ENCODE results near the gene IGFBP6.
"Not testable (repeated sequence)": the region's sequence is repeated elsewhere in the genome, so short reads cannot be mapped to it uniquely, and the experiment has no call there.

IGFBP6 gene

DNA sequence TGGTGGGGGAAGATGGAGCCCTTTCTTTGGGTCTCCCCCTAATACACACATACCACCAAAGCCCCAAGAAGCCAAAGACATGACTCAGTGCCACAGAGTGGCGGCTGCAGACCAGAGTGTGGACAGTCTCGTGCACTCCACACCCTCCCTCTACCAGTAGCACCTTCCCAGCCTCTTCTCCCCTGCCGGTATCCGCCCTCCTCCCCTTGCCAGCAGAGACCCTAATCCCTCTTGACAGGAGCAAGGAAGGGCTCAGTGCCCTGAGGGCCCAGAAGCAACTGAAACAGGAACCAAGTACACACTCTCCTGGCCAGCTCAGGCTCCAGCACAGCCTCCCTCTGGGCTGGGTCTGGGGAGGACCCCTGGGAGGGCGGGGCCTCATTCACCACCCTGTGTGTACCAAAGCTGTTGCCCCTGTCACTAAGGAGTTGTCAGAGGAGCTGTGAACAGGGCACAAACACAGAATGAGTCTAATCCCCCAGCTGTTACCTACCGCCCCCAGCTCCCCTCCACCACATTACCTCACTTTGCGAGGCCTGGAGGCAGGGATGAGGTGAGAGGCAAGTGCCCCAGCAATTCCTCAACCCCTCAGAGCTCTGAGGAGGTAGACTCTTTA is 26.5 kb upstream of the IGFBP6 start:
- DNase-seq (ENCODE audit: low read depth in 2 of 2) = no peak

DNA sequence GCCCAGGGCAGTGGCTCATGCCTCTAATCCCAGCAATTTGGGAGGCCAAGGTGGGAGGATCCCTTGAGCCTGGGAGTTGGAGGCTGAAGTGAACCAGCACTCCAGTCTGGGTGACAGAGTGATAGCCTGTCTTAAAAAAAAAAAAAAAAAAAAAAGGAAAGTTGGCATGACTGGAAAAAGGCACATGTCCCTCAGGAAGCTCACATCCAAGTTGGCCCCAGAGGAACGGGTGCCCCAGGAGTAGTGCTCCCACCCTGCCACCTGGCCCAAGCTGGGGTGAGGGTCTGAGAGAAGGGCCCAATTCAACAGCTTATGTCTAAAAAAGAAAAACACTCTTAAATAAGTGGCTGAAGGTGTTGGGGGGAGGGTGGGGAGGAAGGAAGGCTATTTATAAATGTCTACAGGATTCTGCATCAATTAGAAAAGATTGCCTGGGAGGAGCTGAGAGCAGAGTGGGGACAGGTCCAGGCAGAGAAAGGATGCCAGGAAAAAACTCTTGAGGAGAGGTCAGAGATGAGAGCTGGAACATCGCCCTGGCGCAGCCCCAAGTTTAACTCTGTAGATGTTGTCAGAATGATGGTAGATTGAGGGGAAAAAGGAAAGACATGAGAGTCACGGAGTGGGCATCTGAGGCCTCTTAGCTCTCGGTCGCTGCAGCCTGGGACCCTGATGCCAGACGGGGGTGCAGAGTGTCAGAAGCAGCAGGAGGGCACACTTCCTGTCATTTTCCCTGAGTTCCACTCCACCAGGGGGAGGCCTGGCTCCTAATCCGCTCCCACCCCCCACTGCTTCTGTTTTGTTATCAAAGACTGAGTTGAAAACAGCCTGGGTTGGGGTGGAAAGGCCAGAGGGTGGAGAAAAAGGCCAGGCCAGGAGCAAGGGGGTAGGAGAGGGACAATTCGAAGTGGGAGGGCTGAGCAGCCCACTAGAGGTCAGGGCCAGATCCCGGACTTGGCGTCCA is 25.6 kb upstream of the IGFBP6 start:
- no peak for DNase-seq (ENCODE audit: low read depth in 2 of 2)

DNA sequence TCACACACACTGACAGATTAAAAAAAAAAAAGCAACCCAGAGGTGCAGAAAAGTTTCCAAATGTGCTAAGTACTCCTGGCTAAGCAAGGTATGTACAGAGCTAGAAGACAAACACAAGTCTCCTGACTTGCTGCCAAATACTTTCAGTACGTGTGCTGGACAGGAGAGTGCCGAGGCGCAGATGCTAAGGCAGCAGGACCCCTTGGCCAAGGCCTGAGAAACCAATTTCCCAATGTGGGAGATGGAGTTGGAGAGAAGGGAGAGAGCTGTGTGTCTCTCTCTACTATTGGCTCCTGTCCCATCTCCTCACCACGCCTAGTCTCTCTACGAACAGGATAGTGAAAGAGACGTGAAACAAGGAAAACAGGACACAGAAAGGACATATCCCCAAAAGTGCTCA is 23.6 kb upstream of the IGFBP6 start:
- no peak for DNase-seq (ENCODE audit: low read depth in 2 of 2)

DNA sequence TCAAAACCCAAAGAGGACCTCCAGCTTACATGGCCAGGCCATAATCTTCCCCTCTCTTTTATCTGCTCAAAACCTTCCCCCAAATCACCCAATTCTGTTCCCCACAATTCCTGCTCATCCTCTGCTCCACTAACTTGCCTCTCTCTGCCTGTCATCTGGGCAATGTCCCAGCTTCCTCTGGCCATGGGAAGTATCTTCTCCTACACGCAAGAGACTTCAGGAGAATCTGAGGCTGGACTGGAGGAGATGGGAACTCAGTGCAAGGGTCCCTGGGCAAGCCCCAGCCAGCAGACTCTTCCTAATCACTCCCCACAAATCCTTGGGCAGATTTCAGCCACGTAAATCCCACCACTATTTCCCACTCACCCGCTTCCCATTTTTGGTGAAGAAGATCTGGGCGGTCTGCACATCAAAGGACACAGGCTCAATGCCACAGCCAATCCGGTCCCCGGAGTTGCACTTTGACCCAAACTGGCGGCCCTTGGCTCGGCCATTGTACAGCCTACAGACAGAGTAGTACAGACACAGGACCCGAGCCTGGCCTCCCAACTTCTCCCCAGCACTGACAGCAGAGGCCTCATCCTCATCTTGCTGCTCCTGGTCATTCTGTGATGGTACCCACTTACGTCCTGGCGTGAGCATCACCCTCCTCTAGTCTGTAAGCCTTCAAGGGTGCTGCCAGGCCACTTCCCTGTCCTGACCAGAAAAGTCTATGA is 23.0 kb upstream of the IGFBP6 start:
- DNase-seq (ENCODE audit: low read depth in 2 of 2) = no peak

DNA sequence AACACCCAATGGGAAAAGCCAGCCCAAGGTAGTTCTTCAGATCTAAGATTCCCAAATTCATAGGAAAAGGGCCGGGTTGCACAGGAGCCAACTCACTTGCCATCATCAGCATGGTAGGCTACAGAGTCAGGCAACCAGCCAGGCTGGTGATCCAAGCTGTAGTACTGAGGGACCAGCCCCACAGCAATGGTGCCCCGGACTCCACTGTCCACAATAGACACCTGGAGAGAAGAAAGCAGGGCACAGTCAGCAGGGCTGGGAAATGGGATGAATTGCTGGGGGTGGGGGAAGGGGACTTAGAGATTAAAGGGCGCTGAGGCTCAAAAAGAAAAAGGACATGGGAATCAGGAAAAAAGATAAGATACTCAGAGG is 22.5 kb upstream of the IGFBP6 start:
- no peak for DNase-seq (ENCODE audit: low read depth in 2 of 2)

DNA sequence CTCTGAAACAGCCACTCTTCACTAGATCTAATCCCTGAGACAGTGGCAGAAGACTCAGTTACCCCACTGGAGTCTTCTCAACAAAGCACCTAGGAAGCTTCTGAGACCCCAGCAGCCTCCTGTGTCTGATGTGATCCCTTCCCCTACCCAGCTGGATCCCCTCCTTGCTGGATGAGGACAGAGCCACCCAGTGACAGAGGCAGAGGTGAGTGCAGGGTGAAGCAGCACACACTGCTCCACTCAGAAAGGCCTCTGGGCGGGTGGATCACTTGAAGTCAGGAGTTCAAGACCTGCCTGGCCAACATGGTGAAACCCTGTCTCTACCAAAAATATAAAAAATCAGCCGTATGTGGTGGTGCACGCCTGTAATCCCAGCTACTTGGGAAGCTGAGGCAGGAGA is 21.0 kb upstream of the IGFBP6 start:
- DNase-seq (ENCODE audit: low read depth in 2 of 2) = no peak

DNA sequence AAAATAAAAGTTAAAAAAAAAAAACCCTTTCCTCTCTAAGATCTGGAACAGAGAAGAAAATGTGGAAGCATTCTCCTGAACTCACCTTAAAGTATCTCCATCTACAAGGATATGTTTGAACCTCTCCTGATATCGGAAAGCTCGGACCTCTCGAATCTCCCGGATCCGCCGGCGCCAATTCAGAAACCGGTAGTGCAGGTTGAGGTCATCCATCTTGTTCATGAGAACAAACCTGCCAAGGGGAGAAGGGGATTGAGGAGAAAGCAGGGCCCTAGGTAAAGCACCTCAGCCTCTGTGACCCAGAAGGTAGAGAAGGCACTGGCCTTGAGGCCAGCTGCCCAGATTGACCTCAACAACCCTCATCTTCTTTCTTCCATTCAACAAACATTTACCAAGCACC is 20.4 kb upstream of the IGFBP6 start:
- DNase-seq (ENCODE audit: low read depth in 2 of 2) = no peak

DNA sequence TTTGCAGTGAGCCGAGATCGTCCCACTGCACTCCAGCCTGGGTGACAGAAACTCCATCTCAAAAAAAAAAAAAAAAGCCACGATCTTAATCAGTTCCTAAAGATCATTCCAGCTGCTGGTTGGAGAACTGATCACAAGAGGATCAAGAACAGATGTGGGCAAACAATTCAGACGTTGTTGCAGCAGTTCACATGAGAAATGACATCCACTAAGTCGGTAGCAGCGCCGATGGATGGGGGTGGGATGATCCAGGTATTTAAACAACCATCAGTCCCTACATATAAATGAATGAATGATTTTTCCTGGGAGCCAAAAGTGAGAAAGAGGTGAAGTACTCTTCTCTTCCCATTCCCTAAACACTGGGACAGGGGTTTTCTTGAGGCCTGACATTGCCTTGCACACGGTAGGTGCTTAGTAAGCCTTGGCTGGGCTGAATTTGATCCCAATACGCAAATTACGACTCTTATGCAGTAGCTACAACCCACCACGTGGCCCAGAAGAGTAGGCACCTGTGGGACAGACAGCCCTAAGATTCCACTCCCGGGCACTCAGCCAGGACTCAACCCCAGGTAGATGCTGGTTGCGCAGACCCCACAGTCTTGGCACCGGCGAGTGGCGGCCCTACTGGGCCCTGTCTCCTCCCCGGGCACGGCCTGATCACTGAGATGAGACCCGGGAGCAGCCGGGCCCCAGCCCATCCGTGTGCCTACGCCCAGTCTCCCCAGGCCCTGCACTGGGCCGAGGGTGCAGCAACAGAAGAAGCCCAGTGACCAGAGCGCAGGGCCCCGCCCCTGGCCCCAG is 18.8 kb upstream of the IGFBP6 start:
- peak in 1 of 2 donors; percentile 22 for DNase-seq (ENCODE audit: low read depth in 2 of 2)

DNA sequence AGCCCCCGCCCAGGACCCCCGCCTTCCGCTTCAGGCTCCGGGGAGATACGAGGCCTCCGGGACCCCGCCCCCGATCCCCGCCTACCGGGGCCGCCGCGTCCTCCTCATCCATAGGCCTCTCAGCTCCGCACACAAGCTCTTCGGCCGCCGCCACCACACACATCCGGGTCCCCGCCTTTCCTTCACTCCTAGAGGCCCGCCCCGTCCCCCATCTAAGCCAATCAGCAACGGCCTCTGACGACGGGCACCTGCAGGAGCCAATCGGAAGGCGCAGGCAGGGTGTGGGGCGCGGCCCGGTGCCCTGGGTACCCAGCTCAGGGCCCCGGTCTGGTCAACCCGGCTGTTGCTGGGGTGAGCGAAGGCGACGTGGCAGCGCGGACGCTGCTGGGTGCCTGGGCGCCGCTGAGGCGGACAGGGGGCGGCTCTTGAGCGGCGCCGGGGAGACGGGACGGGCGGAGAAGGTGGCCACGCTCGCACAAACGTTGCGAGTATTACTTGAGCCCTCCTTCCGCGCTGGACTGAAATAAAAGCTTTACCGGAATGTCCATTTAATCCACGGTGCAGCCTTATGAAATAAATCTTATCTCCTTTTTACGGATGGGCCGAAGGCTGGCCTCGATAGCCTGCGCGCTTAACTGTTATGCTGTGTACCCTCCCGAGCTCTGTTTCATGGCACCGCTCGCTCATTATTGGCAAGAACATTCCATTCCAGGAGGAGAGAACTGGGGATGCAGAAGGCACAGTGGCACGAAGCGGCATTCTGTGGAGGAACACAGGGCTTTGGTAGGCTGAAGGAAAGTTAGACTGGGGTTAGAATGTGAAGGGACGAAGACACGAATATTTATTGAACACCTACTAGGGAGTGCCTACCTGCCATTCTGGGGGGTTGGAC is 18.0 kb upstream of the IGFBP6 start, which contains the start of gene SPRYD3:
SPRYD3 (minus strand) TSS at position 165 of the 892 bp plus-strand sequence; CDS start at position 108, 57 bp downstream.
- DNase-seq (ENCODE audit: low read depth in 2 of 2) = peak; percentile 93 to 95

DNA sequence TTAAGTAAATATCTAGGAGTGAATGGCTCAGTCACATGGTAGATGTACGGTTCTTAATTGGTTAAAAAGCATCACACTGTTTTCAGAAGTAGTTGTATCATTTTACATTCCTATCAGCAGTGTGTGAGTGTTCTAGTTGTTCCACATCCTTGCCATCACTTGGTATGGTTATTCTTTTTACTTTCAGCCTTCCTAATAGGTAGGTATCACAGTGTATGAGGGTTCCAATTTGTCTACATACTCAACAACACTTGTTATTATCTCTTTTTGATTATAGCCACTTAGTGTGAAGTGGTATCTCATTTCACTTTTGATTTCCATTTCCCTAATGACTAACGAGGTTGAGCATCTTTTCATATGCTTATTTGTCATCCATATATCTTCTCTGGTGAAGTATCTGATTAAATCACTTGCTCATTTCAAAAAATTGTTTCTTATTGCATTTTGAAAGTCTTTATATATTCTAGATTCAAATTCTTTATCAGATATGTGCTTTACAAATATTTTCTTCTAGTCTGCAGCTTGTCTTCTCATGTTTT is 14.8 kb upstream of the IGFBP6 start:
- DNase-seq (ENCODE audit: low read depth in 2 of 2) = no peak

DNA sequence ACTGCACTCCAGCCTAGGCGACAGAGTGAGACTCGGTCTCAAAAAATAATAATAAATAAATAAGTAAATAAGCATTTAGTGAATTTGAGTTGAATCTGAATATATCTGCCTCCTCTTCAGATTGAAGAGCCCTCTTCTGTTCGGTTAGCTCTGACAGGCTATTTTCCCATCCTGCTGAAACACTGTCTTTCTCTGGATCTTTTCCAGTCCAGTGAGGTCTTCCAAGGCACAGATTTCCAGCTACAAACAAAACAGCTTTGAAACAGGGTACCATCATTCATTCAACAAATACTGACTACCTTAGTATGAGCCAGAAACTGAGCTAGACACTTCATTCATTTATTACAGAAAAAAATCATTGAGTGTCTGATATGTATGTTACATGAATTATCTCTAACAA is 11.1 kb upstream of the IGFBP6 start:
- no peak for DNase-seq (ENCODE audit: low read depth in 2 of 2)

DNA sequence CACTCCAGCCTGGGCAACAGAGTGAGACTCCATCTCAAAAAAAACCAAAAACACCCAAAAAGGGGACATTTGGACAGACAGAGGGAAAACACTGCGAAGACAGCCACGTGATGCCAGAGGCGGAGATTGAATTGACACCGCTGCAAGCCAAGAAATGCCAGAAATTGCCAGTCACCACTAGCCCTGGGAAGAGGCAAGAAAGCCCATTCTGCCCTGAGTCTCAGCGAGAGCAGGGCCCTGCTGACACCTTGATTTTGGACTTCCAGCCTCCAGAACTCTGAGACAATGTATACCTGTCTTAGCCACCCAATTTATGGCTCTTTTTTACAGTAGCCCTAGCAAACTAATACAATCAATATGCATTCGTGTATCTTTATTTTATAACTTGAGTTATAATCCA is 7.4 kb upstream of the IGFBP6 start:
- no peak for DNase-seq (ENCODE audit: low read depth in 2 of 2)

DNA sequence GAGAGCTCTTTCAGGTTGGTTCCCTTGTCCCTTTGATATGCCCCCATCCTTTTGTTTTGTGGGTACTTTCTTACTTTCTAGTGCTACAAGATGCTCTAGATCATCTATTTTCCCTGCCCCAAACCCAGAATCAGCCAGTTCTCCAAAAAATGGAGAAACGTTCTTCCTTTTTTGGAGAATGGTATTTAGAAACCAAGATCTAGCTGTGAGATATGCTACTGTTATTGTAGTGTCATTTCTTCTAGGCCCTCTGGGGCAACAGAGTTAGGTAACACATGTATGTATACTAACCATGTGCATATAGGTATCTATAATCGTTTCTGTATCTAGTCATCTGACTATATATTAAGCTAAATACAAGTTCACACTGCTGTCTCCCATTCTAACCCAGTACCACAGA is 6.9 kb upstream of the IGFBP6 start:
- no peak for DNase-seq (ENCODE audit: low read depth in 2 of 2)

DNA sequence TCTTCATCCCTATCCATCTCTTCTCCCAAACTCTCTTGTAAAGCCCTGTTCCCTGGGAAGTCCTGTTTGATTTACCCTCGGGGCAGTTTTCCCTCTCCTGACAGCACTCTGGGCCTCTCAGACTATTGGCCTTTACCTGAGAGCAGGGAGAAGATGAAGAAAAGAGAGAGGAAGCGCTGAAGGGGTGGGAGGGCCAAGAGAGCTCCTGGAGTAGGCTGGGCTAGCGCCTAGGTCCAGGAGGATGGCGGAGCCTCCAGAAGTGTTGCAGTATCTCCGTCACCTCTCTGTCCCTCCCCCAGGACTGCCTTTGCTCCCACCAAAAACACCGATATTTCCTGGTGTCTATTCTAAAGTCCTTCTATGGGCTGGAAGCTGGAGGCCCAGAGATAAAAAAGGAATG is 5.7 kb upstream of the IGFBP6 start:
- no peak for DNase-seq (ENCODE audit: low read depth in 2 of 2)

DNA sequence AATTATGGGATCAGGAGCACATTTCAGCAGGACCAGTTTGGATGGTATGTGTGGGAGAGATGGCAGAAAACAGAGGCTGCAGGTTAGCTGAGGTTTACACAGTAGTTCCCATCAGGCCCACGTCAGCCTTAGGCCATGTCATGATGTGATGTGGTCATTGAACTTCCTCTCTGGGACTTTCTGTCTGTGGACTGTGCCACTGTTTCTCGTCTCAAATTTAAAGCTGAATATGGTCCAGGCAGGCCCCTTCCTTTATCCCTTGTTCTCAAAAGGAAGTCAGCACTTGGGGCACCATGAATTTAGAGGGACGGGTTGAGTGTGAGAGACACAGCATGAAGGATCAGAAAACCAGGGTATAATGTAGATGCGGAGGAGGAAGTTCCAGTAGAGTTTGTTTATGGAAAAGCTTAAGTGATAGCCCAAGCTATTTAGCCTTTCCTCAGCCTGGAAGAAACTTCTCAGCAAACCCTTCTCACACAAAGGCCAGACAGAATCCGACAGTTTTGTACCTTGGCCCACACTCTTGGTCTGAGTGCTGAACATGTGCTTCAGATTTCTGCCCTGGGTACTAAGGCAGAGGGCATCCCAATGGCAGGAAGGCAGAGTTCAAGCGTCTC is 3.6 kb upstream of the IGFBP6 start:
- DNase-seq (ENCODE audit: low read depth in 2 of 2) = no peak

DNA sequence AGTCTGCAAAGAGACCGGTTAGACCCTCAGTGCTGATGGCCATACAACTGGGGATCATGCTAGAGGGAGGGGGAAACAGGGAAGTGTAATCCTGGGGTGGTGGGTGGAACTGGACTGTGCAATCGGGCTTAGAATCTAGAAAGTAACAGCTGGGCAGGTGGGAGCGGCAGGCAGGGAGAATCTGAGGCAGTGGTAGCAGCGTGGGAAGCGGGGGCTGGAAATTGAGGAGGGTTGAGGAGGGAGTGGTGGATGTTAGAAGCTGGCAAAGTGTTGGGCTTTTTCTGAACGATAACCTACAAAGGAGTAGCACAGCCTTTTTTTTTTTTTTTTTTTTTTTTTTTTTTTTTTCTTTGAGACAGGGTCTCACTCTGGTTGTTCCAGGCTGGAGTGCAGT is 3.1 kb upstream of the IGFBP6 start:
- DNase-seq (ENCODE audit: low read depth in 2 of 2) = no peak

DNA sequence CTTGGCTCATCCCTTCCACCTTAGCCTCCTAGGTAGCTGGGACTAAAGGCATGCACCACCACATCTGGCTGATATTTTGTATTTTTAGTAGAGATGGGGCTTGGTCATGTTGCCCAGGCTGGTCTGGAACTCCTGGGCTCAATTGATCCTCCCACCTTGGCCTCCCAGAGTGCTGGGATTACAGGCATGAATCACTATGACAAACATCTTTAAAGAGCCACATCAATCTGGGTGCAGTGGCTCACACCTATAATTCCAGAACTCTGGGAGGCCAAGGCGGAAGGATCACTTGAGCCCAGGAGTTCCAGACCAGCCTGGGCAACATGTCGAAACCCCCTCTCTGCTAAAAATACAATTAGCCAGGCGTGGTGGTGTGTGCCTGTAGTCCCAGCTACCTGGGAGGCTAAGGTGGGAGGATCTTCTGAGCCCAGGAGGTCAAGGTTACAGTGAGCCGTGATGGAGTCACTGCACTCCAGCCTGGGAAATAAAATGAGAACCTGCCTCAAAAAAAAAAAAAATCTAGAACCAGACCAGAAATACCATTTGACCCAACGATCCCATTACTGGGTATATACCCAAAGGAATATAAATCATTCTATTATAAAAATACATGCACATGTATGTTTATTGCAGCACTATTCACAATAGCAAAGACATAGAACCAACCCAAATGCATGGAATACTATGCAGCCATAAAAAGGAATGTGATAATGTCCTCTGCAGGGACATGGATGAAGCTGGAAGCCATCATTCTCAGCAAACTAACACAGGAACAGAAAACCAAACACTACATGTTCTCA is 2.5 kb upstream of the IGFBP6 start:
- DNase-seq (ENCODE audit: low read depth in 2 of 2) = not testable (repeated sequence)

DNA sequence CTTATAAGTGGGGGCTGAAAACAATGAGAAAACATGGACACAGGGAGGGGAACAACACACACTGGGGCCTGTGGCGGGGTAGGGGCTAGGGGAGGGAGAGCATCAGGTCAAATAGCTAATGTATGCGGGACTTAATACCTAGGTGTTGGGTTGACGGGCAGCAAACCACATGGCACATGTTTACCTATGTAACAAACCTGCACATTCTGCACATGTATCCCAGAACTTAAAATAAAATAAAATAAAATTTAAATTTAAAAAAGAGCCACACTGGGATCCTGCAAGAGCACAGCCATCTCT is 1.9 kb upstream of the IGFBP6 start:
- DNase-seq (ENCODE audit: low read depth in 2 of 2) = not testable (repeated sequence)

DNA sequence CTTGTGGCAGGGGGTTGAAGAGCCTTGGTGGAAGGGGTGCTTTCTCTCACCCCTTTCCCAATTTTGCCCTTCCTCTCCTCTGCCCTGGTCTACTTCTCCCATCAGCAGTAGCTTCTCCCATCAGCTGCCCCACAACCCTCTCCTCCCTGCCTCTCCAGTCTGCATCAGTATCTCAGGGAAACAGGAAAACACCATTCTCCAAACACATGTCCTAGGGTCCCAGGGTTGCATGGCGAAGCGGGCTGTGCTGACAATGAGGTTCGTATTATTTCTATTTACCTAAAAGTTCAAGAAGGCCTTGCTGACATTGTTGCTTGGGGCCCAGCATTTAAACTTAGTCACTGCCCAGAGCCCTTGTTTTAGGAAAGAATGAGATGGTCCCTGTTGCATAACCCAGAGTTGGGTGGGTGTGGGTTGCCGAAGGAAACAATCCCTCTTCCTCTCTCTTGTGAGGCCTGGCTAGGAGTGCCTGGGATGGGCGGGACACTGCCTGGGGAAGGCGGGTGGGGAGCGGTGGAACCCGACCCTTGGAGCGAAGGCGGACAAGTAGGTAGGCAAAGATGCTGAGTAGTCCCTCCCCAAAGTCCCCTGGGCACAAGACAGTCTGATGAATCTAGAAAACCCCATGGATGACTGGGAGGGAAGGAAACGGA is 1.3 kb upstream of the IGFBP6 start:
- no peak for DNase-seq (ENCODE audit: low read depth in 2 of 2)

Data from stimulated activated CD4-positive, alpha-beta T cell treated with anti-CD3 and anti-CD28 coated beads, Interleukin-1b, Interleukin-23, amount 100 ng/mL, for 4 hours (primary cell).